DND-41 (cell line): ENCODE results near the gene PGAP2.
A peak's percentile ranks its signal among the peaks of the same experiment; 100 is the strongest.

Experiments used
- ATAC-seq: fragments of 200-7000 bp; cut with Tn5 transposase; 3 replicates; pipeline ENCODE4 v1.9.1; 2021; ENCODE audit warnings: low read depth; ENCODE audit not compliant: insufficient read depth
- DNase-seq: peaks from one replicate; pipeline ENCODE4 v3.0.0-alpha.2; 2020
- H2AFZ ChIP-seq: 2 replicates; pipeline ENCODE4 v1.6.0; 2012; ENCODE audit warnings: low read depth, low read length
- H3K27ac ChIP-seq: 2 replicates; pipeline ENCODE4 v1.5.1; 2012; ENCODE audit warnings: low read length, inconsistent platforms
- H3K27me3 ChIP-seq: fragments of 200-600 bp; sonication (generic); 2 replicates; pipeline ENCODE4 v1.6.0; 2012; ENCODE audit warnings: low read length, mild to moderate bottlenecking, inconsistent platforms; ENCODE audit not compliant: insufficient read depth, poor library complexity
- H3K36me3 ChIP-seq: 2 replicates; pipeline ENCODE4 v1.5.1; 2012; ENCODE audit warnings: low read length, inconsistent platforms; ENCODE audit not compliant: insufficient read depth
- H3K4me1 ChIP-seq: 2 replicates; pipeline ENCODE4 v1.5.1; 2012; ENCODE audit warnings: mild to moderate bottlenecking, low read length; ENCODE audit not compliant: insufficient read depth
- H3K4me2 ChIP-seq: 2 replicates; pipeline ENCODE4 v1.6.0; 2012; ENCODE audit warnings: mild to moderate bottlenecking, moderate library complexity, low read length, inconsistent platforms; ENCODE audit not compliant: insufficient read depth
- H3K4me3 ChIP-seq, 2 experiments: fragments of 200-600 bp in 1 of 2; shearing (Covaris generic) in 1 of 2; 2 replicates each; pipeline ENCODE4 v1.5.1; 2012 to 2016; ENCODE audit warnings: inconsistent platforms in 2 of 2, low read length in 2 of 2, mild to moderate bottlenecking in 2 of 2, low read depth in 1 of 2, moderate library complexity in 1 of 2
- H3K79me2 ChIP-seq: 2 replicates; pipeline ENCODE4 v1.6.0; 2012; ENCODE audit warnings: low read length, inconsistent platforms; ENCODE audit not compliant: insufficient read depth
- H3K9ac ChIP-seq: 2 replicates; pipeline ENCODE4 v1.6.0; 2012; ENCODE audit warnings: low read depth, mild to moderate bottlenecking, inconsistent platforms, low read length, moderate library complexity
- H3K9me3 ChIP-seq: 2 replicates; pipeline ENCODE4 v1.5.1; 2012; ENCODE audit warnings: low read length, moderate library complexity, mild to moderate bottlenecking, inconsistent platforms; ENCODE audit not compliant: insufficient read depth, severe bottlenecking
- H4K20me1 ChIP-seq: 2 replicates; pipeline ENCODE4 v1.6.0; 2012; ENCODE audit warnings: low read length; ENCODE audit not compliant: insufficient read depth
- CTCF ChIP-seq: IDR thresholded peaks from 2 replicates; pipeline ENCODE4 v1.5.1; 2012; ENCODE audit warnings: borderline replicate concordance, low read length, moderate library complexity, mild to moderate bottlenecking; ENCODE audit not compliant: poor library complexity, severe bottlenecking; ENCODE audit errors: extremely low read depth
- EZH2 ChIP-seq: IDR thresholded peaks from 3 replicates; pipeline ENCODE4 v1.6.1; 2012; ENCODE audit warnings: borderline replicate concordance, low read depth, mild to moderate bottlenecking, moderate library complexity, low read length, inconsistent platforms; ENCODE audit not compliant: severe bottlenecking

PGAP2 gene

GRCh38 chr11:3796801-3797328, 11.5 kb upstream of the PGAP2 start:
- H3K27ac ChIP-seq = peak overlapping the region; percentile 88
- peaks cover 46% of the 10 kb centered on the region for H3K4me1 ChIP-seq
- H3K9ac ChIP-seq = peak overlapping the region; percentile 93
- H3K79me2 ChIP-seq = peaks cover 69% of the 10 kb centered on the region
- peak overlapping the region; percentile 66 to 88 for H3K4me3 ChIP-seq
- no peak for DNase-seq
- TF ChIP-seq CTCF (no peak), EZH2 (no peak)
- peak; percentile 46 for ATAC-seq
- H3K9me3 ChIP-seq = no peaks in the 10 kb centered on the region
- H4K20me1 ChIP-seq = peaks cover 44% of the 10 kb centered on the region
- peaks cover 39% of the 10 kb centered on the region for H3K36me3 ChIP-seq
- H3K4me2 ChIP-seq = peak overlapping the region; percentile 84
- peak overlapping the region; percentile 57 for H2AFZ ChIP-seq
- no peaks in the 10 kb centered on the region for H3K27me3 ChIP-seq

GRCh38 chr11:3797329-3798090, 10.8 kb upstream of the PGAP2 start, which contains the start of gene NUP98:
Gene NUP98 (minus strand): TSS chr11:3797554. CDS start chr11:3782117, 15,437 bp downstream.
- Histone ChIP-seq H3K4me1 (peaks cover 46% of the 10 kb centered on the region), H3K27me3 (no peaks in the 10 kb centered on the region), H3K36me3 (peaks cover 33% of the 10 kb centered on the region), H4K20me1 (peaks cover 39% of the 10 kb centered on the region), H3K9ac (peak within 1 kb of the TSS; percentile 93), H3K4me3 (peak within 1 kb of the TSS; percentile 66 to 88), H2AFZ (peak within 1 kb of the TSS; percentile 89), H3K9me3 (no peaks in the 10 kb centered on the region), H3K79me2 (peaks cover 62% of the 10 kb centered on the region), H3K4me2 (peak within 1 kb of the TSS; percentile 84), H3K27ac (peak within 1 kb of the TSS; percentile 88)
- ATAC-seq = peak; percentile 94
- TF ChIP-seq CTCF = no peak
- no peak for TF ChIP-seq EZH2
- DNase-seq = peak; percentile 100

GRCh38 chr11:3799143-3799542, 9.2 kb upstream of the PGAP2 start:
- peaks cover 44% of the 10 kb centered on the region for H3K4me1 ChIP-seq
- peaks cover 46% of the 10 kb centered on the region for H3K79me2 ChIP-seq
- H3K27ac ChIP-seq = no peak overlapping the region
- DNase-seq (no peak), ATAC-seq (no peak)
- H3K4me3 ChIP-seq = peak overlapping the region in 1 of 2 experiments; percentile 66; a peak in 1 of 4 replicates
- peaks cover 18% of the 10 kb centered on the region for H3K36me3 ChIP-seq
- no peak overlapping the region for H2AFZ ChIP-seq
- no peak overlapping the region for H3K9ac ChIP-seq
- H3K4me2 ChIP-seq = peak overlapping the region; percentile 72
- H3K9me3 ChIP-seq = no peaks in the 10 kb centered on the region
- TF ChIP-seq EZH2 = no peak
- TF ChIP-seq CTCF = no peak
- peaks cover 28% of the 10 kb centered on the region for H4K20me1 ChIP-seq
- no peaks in the 10 kb centered on the region for H3K27me3 ChIP-seq
